Measurements from ENCODE around the gene LYPD6. TPM values are rescaled to one million over a fixed set of nuclear protein-coding genes. Genes with fewer than 3 reads are reported as not detected.

The LYPD6 gene
- total RNA-seq, 1 donor from 2014 or later, result 0.26 TPM

- TF ChIP-seq CTCF (IDR thresholded peaks at IDR 0.05; ENCODE audit: insufficient read depth, low read length, severe bottlenecking), result no peak
- H3K27me3 ChIP-seq (ENCODE audit: control insufficient read depth, insufficient read depth, low read length), result peaks cover 3% of the 10 kb centered on the region
- H3K36me3 ChIP-seq (ENCODE audit: control insufficient read depth, insufficient read depth, low read length), result no peaks in the 10 kb centered on the region
- no peak for DNase-seq (ENCODE audit: low read depth)
- H3K4me3 ChIP-seq (ENCODE audit: low read depth, low read length), result no peak overlapping the region
- FAIRE-seq, result no peak
Measured at GRCh38 chr2:149334156-149334555, 3.8 kb downstream of the LYPD6 start.

- no peak for FAIRE-seq
- Histone ChIP-seq H3K4me3 (ENCODE audit: low read depth, low read length) (no peak overlapping the region), H3K27me3 (ENCODE audit: control insufficient read depth, insufficient read depth, low read length) (no peaks in the 10 kb centered on the region), H3K36me3 (ENCODE audit: control insufficient read depth, insufficient read depth, low read length) (no peaks in the 10 kb centered on the region)
- no peak for TF ChIP-seq CTCF (IDR thresholded peaks at IDR 0.05; ENCODE audit: insufficient read depth, low read length, severe bottlenecking)
- no peak for DNase-seq (ENCODE audit: low read depth)
Measured at GRCh38 chr2:149339324-149339723, 8.9 kb downstream of the LYPD6 start.

GRCh38 chr2:149342509-149342908 lies 12.1 kb downstream of the LYPD6 start:
- FAIRE-seq, result no peak
- DNase-seq (ENCODE audit: low read depth), result no peak
- no peak for TF ChIP-seq CTCF (IDR thresholded peaks at IDR 0.05; ENCODE audit: insufficient read depth, low read length, severe bottlenecking)
- H3K36me3 ChIP-seq (ENCODE audit: control insufficient read depth, insufficient read depth, low read length), result no peaks in the 10 kb centered on the region
- H3K27me3 ChIP-seq (ENCODE audit: control insufficient read depth, insufficient read depth, low read length), result no peaks in the 10 kb centered on the region
- no peak overlapping the region for H3K4me3 ChIP-seq (ENCODE audit: low read depth, low read length)

GRCh38 chr2:149344105-149344504 lies 13.7 kb downstream of the LYPD6 start:
- no peak for TF ChIP-seq CTCF (IDR thresholded peaks at IDR 0.05; ENCODE audit: insufficient read depth, low read length, severe bottlenecking)
- Histone ChIP-seq H3K27me3 (ENCODE audit: control insufficient read depth, insufficient read depth, low read length) (no peaks in the 10 kb centered on the region), H3K36me3 (ENCODE audit: control insufficient read depth, insufficient read depth, low read length) (no peaks in the 10 kb centered on the region), H3K4me3 (ENCODE audit: low read depth, low read length) (no peak overlapping the region)
- no peak for FAIRE-seq
- no peak for DNase-seq (ENCODE audit: low read depth)

GRCh38 chr2:149346272-149346671 lies 15.9 kb downstream of the LYPD6 start:
- no peaks in the 10 kb centered on the region for H3K27me3 ChIP-seq (ENCODE audit: control insufficient read depth, insufficient read depth, low read length)
- TF ChIP-seq CTCF (IDR thresholded peaks at IDR 0.05; ENCODE audit: insufficient read depth, low read length, severe bottlenecking), result no peak
- DNase-seq (ENCODE audit: low read depth) (no peak), FAIRE-seq (peak; percentile 28)
- H3K36me3 ChIP-seq (ENCODE audit: control insufficient read depth, insufficient read depth, low read length), result no peaks in the 10 kb centered on the region
- H3K4me3 ChIP-seq (ENCODE audit: low read depth, low read length), result no peak overlapping the region

GRCh38 chr2:149348291-149348690 lies 17.9 kb downstream of the LYPD6 start:
- Histone ChIP-seq H3K27me3 (ENCODE audit: control insufficient read depth, insufficient read depth, low read length) (no peaks in the 10 kb centered on the region), H3K4me3 (ENCODE audit: low read depth, low read length) (no peak overlapping the region), H3K36me3 (ENCODE audit: control insufficient read depth, insufficient read depth, low read length) (no peaks in the 10 kb centered on the region)
- DNase-seq (ENCODE audit: low read depth) (no peak), FAIRE-seq (no peak)
- no peak for TF ChIP-seq CTCF (IDR thresholded peaks at IDR 0.05; ENCODE audit: insufficient read depth, low read length, severe bottlenecking)
